ENCODE results near the gene WFDC1.
"Not testable (repeated sequence)": the region's sequence is repeated elsewhere in the genome, so short reads cannot be mapped to it uniquely, and the experiment has no call there.

Gene WFDC1

DNA sequence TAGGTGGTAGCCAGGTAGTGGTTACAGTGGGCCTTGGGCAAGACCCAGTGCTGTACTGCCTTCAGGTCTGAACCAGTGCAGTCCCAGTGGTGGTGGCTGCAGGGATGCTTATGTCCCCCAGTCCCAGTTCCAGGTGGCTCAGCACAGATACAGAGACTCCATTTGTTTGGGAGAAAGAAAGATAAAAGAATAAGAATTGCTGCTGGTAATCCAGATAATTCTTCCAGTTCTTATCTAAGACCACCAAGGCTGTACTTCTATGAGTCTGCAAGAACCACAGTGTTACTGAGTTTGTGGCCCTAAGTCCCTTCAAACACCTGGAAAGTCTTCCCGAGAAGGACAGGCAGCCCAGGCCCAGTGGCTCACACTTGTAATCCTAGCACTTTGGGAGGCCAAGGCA, 39.8 kb downstream of the WFDC1 start:
- H3K79me2 ChIP-seq (ENCODE audit: insufficient read depth, low read length), result no peaks in the 10 kb centered on the region
- no peak overlapping the region for H3K9ac ChIP-seq (ENCODE audit: low read depth, low read length)
- DNase-seq, result no peak
- no peaks in the 10 kb centered on the region for H3K9me3 ChIP-seq (ENCODE audit: insufficient read depth, low read length, severe bottlenecking)
- H4K20me1 ChIP-seq (ENCODE audit: insufficient read depth, low read length), result no peaks in the 10 kb centered on the region
- no peak overlapping the region for H2AFZ ChIP-seq (ENCODE audit: low read depth, low read length)
- no peak overlapping the region for H3K4me2 ChIP-seq (ENCODE audit: insufficient read depth, low read length)
- H3K4me3 ChIP-seq (ENCODE audit: low read depth in 1 of 2, low read length in 2 of 2), result no peak overlapping the region
- no peaks in the 10 kb centered on the region for H3K36me3 ChIP-seq (ENCODE audit: insufficient read depth, low read length)
- H3K27ac ChIP-seq (ENCODE audit: low read length), result no peak overlapping the region
- no peaks in the 10 kb centered on the region for H3K4me1 ChIP-seq (ENCODE audit: insufficient read depth, low read length)
- TF ChIP-seq CTCF (IDR thresholded peaks at IDR 0.05; ENCODE audit: borderline replicate concordance, extremely low read depth, low read length, poor library complexity, severe bottlenecking) (no peak), EZH2 (IDR thresholded peaks at IDR 0.05; ENCODE audit: borderline replicate concordance, low read depth, low read length, severe bottlenecking) (no peak)
- no peaks in the 10 kb centered on the region for H3K27me3 ChIP-seq (ENCODE audit: insufficient read depth, low read length, poor library complexity)
- ATAC-seq (ENCODE audit: insufficient read depth, low read depth), result no peak

DNA sequence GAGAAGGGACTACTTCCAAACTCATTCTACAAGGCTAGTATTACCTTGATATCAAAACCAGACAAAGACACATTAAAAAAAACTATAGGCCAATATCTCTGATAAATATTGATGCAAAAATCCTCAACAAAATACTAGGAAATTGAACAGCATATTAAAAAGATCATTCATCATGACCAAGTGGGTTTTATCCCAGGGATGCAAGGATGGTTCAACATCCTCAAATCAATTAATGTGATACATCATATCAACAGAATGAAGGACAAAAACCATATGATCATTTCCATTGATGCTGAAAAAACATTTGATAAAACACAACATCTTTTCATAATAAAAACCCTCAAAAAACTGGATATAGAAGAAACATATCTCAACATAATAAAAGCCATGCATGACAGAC, 42.6 kb downstream of the WFDC1 start:
- H3K9ac ChIP-seq (ENCODE audit: low read depth, low read length); H3K27ac ChIP-seq (ENCODE audit: low read length); H3K4me2 ChIP-seq (ENCODE audit: insufficient read depth, low read length); H3K36me3 ChIP-seq (ENCODE audit: insufficient read depth, low read length); DNase-seq; H2AFZ ChIP-seq (ENCODE audit: low read depth, low read length); H4K20me1 ChIP-seq (ENCODE audit: insufficient read depth, low read length); ATAC-seq (ENCODE audit: insufficient read depth, low read depth); H3K79me2 ChIP-seq (ENCODE audit: insufficient read depth, low read length); H3K27me3 ChIP-seq (ENCODE audit: insufficient read depth, low read length, poor library complexity); H3K4me1 ChIP-seq (ENCODE audit: insufficient read depth, low read length); H3K4me3 ChIP-seq (ENCODE audit: low read depth in 1 of 2, low read length in 2 of 2); H3K9me3 ChIP-seq (ENCODE audit: insufficient read depth, low read length, severe bottlenecking): not testable (repeated sequence)

DNA sequence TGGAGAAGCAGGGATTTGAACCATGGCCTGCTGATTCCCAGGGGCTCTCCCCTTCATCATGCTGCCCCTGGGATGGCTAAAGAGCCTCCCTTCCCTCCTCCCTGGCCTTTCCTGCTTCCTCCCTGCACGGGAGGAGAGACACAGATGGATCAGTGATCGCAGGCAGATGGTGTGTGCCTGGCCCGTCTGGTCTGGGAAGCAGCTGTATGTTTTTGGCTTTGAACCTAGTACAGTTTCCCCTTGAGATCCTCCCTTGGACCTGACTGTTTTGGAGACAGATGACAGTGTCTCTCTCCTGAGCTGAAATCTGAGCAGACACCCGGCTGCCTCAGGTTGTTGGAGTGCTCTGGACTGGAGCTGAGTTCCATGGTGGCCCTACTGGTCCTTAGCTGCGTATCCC, 44.6 kb downstream of the WFDC1 start:
- no peak overlapping the region for H2AFZ ChIP-seq (ENCODE audit: low read depth, low read length)
- ATAC-seq (ENCODE audit: insufficient read depth, low read depth), result no peak

DNA sequence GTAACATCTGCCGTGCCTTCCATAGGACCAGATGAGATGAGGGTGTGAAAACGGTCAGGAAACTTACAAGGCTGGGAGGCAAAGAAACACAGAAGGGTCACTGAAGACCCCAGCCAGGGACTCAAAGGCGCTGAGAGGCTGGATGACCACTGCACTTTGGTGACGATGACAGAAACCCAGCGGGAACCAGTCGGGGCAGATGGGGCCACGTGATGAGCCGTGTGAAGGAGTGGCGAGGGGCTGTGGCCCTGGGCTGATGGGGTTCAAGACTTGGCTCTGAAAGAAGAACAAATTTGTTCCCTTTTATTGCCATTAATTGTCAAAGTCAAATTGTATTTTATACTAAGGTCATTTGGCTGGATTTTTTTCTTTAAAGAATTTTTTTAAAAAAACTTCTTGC, 45.1 kb downstream of the WFDC1 start:
- Histone ChIP-seq H3K27me3 (ENCODE audit: insufficient read depth, low read length, poor library complexity) (no peaks in the 10 kb centered on the region), H4K20me1 (ENCODE audit: insufficient read depth, low read length) (no peaks in the 10 kb centered on the region; the same call in 1 of the 2 replicates), H3K79me2 (ENCODE audit: insufficient read depth, low read length) (no peaks in the 10 kb centered on the region), H3K4me1 (ENCODE audit: insufficient read depth, low read length) (no peaks in the 10 kb centered on the region), H3K9me3 (ENCODE audit: insufficient read depth, low read length, severe bottlenecking) (no peaks in the 10 kb centered on the region), H3K36me3 (ENCODE audit: insufficient read depth, low read length) (no peaks in the 10 kb centered on the region), H3K27ac (ENCODE audit: low read length) (no peak overlapping the region), H3K4me2 (ENCODE audit: insufficient read depth, low read length) (no peak overlapping the region), H2AFZ (ENCODE audit: low read depth, low read length) (no peak overlapping the region), H3K9ac (ENCODE audit: low read depth, low read length) (no peak overlapping the region), H3K4me3 (ENCODE audit: low read depth in 1 of 2, low read length in 2 of 2) (no peak overlapping the region)
- no peak for ATAC-seq (ENCODE audit: insufficient read depth, low read depth)
- TF ChIP-seq EZH2 (IDR thresholded peaks at IDR 0.05; ENCODE audit: borderline replicate concordance, low read depth, low read length, severe bottlenecking) (no peak), CTCF (IDR thresholded peaks at IDR 0.05; ENCODE audit: borderline replicate concordance, extremely low read depth, low read length, poor library complexity, severe bottlenecking) (no peak)
- no peak for DNase-seq

More for the DNA sequence above, 44.6 kb downstream of the WFDC1 start:
- DNase-seq, result no peak
- H3K9ac ChIP-seq (ENCODE audit: low read depth, low read length), result no peak overlapping the region
- no peaks in the 10 kb centered on the region for H3K36me3 ChIP-seq (ENCODE audit: insufficient read depth, low read length)
- H3K27me3 ChIP-seq (ENCODE audit: insufficient read depth, low read length, poor library complexity), result no peaks in the 10 kb centered on the region
- no peak overlapping the region for H3K4me3 ChIP-seq (ENCODE audit: low read depth in 1 of 2, low read length in 2 of 2)
- H3K4me1 ChIP-seq (ENCODE audit: insufficient read depth, low read length), result no peaks in the 10 kb centered on the region
- no peak overlapping the region for H3K27ac ChIP-seq (ENCODE audit: low read length)
- H4K20me1 ChIP-seq (ENCODE audit: insufficient read depth, low read length), result no peaks in the 10 kb centered on the region
- no peak overlapping the region for H3K4me2 ChIP-seq (ENCODE audit: insufficient read depth, low read length)
- no peaks in the 10 kb centered on the region for H3K79me2 ChIP-seq (ENCODE audit: insufficient read depth, low read length)
- TF ChIP-seq CTCF (IDR thresholded peaks at IDR 0.05; ENCODE audit: borderline replicate concordance, extremely low read depth, low read length, poor library complexity, severe bottlenecking) (no peak), EZH2 (IDR thresholded peaks at IDR 0.05; ENCODE audit: borderline replicate concordance, low read depth, low read length, severe bottlenecking) (no peak)
- no peaks in the 10 kb centered on the region for H3K9me3 ChIP-seq (ENCODE audit: insufficient read depth, low read length, severe bottlenecking)

All from DND-41 (cell line).